Measurements from ENCODE around the gene RANBP10.
"Not testable (repeated sequence)": the region's sequence is repeated elsewhere in the genome, so short reads cannot be mapped to it uniquely, and the experiment has no call there.

Gene RANBP10

DNA sequence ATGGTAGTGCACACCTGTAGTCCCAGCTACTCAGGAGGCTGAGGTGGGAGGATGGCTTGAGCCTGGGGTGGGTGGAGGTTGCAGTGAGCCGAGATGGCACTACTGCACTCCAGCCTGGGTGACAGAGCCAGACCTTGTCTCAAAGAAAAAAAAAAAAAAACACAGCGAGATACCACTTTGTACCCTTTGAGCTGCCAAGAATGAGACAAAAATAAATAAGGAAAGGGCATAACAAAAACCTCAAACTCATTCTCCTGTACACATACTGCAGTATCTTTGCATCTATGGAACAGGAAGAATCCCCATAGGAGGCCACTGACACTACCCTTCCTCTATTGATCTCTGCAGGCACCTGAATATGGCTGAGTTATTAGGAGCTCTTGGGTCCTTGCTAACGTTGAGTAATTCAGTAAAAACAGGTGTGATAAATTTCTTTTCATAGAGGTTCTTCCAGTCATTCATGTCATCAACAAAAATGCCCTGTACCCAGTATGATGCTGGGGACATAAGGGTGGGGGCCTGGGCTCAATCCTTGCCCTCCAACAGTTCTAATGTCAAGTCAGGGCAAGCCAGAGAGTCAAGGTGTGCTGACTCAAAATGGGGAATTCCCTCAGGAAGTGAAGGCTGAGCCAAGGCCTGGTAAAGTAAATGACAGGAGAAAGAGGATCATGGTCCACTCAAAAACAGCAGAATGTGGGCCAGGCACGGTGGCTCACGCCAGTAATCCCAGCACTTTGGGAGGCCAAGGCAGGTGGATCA lies 26.9 kb downstream of the RANBP10 start:
- no peak for DNase-seq

DNA sequence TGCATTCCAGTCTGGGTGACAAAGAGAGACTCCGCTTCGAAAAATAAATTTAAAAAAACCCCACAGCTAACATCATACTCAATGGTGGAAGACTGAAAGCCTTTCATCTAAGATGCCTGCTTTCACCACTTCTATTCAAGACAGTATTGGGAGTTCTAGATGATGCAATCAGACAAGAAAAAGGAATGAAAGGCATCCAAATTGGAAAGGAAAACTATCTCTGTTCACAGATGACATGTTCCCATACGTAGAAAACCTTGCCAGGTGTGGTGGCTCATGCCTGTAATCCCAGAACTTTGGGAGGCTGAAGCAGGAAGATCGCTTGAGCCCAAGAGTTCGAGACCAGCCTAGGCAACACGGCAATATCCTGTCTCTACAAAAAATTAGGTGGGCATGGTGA lies 31.1 kb downstream of the RANBP10 start:
- DNase-seq = no peak

DNA sequence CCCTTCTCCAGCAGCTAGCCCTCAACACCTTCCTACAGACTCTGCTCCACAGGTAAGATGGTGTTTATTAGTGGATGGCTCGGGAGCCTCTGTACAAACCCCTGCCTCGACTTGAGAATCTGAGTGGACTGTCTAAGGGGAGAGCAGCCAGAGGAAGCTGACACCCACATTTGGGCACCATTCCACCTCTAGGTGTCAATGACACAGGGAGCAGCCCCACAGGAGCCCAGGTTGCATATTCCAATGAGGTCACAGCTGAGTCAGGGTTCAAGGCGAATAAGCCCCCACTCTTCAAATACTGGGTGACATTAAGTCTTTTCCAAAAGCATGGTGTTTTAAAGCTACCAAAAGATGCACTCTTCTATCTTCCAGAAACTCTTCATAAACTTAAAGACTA lies 31.9 kb downstream of the RANBP10 start:
- DNase-seq = no peak

DNA sequence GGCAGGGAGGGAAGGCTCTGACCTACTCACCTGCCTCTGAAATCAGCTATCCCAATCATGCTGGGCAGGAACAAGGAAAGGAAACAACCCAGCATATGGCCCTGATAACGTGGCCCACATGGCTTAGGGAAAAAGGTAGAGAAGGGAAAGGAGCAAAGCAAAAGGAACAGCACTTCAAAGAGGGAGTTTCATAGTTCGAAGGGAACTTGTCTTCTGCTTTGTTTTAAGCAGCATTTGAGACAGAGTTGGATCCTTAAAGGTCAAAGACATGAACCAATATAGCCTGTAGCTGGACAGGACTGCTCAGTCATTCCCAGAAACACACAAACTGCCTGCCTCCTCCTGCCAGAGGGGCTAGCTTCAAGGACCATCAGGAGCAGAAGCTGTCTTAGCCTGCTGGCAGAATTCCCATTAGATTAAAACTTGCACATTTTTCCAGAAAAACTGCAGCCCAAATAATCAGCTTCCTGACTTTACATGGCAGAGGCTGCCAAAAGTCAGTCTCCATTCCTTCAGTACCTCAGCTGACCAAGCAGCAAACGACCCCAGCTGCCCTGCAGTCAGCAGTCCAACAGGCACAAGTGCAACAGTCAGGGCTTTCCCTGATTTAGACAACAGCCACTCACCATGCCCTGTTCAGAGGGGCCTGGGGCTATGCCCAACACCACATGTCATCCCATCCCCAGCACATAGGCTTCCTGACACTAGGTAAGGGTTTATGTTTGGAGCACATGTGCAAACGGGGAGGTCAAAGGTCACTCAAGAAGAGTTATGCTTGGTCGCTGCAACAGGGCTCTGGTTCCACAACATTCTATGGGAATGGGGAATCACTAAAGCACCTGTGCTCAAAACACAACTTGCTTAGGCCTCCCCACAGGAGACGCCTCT lies 32.5 kb downstream of the RANBP10 start:
- peak in 1 of 14 donors; percentile 45 for DNase-seq

GRCh38 chr16:67773099-67773498 lies 33.3 kb downstream of the RANBP10 start:
- DNase-seq = peak in 1 of 14 donors; percentile 38

DNA sequence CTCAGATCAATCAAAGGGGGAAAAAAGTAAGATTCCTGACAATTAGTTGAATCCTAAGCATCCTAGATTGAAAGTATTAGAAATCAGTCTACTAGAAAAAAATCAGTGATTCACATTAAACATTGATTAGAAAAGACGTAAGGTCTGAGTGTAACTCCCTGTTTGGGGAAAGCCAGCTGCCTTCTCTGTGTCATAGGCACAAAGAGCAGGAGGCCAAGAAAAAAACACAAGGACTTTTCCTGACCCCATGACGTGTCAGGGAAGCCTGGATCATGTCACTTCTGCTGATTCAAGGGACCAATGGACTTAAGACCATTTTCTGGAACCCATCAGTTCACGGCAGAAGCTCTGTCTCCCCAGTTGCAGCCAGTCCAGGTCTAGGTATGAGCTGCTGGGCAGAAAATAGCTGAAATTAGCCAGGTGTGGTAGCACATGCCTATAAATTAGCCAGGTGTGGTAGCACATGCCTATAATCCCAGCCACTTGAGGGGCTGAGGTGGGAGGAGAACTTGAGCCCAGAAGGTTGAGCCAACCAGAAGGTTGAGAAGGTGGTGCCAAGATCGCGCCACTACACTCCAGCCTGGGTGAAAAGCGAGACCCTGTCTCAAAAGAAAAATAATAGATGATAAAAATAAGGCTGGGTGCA lies 35.9 kb downstream of the RANBP10 start:
- DNase-seq = no peak

- no peak for DNase-seq
Measured at GRCh38 chr16:67767953-67768352, 38.4 kb downstream of the RANBP10 start.

- no peak for DNase-seq
Measured at GRCh38 chr16:67766291-67766690, 40.1 kb downstream of the RANBP10 start.

DNA sequence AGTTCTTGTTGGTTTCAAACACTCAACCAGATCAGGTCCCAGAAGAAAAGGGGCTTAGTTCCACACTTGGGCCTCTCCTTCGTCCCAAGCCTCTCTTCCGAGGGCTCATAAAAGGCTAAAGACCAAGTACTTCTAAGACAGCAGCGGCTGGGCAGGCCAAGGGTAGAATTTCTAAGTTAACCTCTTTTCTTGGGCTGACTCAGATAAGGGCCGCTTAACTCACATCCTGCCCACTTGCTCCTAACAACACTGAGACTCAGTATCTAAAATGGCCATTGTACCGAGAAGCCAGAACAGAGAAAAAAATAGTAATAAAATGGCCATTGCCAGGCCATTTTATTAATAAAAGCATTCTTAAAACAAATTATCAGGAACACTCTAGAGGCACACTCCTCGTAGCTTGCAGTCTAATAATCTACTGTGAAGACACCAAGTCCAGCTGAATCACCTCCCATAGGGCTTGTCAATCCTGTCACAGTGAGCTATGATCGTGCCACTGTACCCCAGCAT lies 42.1 kb downstream of the RANBP10 start:
- DNase-seq = no peak

- no peak for DNase-seq
Measured at GRCh38 chr16:67763066-67763465, 43.3 kb downstream of the RANBP10 start.

DNA sequence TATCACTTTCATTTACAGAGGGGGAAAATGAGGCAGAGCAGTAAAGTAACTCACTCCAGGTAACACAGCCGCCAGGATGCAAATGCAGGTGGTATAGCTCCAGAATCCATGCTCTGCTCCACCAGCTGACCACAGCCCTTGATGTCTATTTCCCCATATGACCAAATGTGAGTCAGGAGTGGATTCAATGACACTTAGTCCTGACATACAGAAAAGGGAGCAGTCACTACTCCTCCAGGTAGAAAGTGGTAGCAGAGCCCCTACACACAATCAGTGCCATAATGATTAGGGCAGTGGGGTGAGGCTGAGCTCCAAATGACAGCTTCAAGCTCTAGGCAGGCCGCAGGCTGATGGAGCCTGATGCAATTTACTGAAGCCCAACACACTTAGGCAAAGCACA lies 44.0 kb downstream of the RANBP10 start:
- DNase-seq = no peak

DNA sequence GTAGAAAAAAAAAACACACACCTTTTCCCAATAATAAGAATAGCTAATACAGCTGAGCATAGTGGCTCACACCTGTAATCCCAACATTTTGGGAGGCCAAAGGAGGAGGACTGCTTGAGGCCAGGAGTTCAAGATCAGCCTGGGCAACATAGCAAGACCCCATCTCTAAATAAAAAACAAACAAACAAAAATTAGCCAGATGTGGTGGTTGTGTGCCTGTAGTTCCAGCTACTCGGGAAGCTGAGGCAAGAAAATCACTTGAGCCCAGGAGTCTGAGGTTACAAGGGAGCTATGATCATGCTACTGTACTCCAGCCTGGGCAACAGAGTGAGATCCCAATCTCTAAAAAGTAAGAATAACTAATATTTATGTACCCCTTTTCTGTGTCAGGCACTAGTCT lies 44.4 kb downstream of the RANBP10 start:
- no peak for DNase-seq

DNA sequence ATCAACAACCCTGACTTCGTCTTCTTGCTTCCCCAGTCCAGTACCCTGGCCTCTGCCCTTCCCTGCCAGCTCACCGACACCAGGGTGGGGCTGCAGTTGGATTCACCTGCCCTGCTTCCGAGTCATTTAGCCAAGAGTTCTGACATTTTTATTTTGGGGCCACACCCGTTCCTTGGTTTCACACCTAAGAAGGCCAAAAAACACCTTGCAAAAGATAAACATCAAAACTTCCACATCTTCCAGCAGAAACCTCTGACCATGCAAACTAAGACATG lies 45.5 kb downstream of the RANBP10 start:
- DNase-seq = no peak

DNA sequence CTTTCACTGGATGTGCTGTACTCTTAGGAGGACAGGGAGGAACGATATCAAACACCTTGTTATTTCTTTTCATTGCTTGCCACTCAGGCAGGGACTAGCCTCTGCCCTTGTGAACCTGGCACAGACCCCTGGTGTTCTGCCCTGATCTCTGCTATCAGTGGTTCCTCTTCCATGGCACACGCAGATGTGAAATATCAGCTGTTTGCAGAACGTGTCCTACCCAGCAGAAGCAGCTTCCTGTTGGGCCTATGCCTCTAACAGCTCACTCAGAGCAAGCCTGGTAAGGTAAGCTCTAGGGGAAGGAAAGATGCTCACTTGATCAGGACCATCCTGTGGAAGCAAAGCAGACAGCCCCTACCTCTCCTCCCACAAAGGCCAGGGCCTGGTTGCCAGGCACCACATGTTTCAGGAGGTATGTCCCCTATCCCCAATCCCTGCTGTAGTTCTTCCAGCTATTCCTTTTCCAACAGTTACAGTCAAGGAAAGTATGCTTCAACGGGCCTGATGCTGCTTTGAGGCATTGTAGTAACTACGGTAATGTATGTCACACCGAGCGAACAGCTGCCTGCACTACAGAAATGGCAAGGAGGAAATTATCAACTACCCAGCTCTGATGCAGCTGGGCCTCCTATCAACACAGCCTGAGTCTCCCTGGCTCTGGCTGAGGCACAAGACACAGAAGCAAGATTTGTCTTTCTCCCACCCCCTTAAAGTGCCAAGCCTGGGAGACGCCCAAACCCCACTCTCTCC lies 46.0 kb downstream of the RANBP10 start:
- DNase-seq = no peak

GRCh38 chr16:67758966-67759365 lies 47.4 kb downstream of the RANBP10 start:
- no peak for DNase-seq

DNA sequence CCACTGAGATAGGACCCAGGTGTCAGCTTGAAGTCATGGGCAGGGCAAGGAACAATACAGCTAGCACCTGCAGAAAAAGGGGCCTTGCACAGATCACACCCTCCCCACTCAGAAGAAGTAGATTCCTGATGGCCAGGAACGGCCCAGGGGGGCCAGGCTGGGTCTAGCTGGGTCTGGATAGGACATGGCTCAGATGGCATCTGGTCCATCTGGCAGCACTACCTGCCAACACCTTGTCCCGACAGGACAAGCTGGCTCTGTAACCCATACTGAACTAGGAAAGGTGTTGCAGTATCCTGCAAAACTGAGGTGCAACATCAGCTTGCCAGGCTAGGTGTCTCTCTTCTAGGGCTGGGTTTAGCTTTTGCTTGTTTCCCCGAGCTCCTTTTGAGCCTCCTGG lies 48.4 kb downstream of the RANBP10 start:
- peak in 1 of 14 donors; percentile 87 for DNase-seq

DNA sequence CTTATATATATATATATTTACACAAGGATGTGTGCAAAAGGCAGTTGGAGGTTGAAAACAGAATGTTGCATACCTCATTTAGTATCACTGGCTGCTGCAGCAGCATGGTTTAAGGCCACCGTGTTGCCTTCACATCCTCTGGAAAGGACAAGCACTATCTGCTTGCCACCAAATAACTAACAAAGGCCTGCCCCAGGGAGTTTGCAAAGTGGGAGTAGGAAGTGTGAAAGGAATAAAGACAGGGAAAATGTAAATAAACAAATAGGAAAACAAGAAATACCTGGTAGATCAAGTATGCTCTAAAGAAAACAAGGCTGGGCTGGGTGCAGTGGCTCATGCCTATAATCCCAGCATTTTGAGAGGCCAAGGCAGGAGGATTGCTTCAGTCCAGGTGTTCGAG lies 53.7 kb downstream of the RANBP10 start:
- DNase-seq = no peak

DNA sequence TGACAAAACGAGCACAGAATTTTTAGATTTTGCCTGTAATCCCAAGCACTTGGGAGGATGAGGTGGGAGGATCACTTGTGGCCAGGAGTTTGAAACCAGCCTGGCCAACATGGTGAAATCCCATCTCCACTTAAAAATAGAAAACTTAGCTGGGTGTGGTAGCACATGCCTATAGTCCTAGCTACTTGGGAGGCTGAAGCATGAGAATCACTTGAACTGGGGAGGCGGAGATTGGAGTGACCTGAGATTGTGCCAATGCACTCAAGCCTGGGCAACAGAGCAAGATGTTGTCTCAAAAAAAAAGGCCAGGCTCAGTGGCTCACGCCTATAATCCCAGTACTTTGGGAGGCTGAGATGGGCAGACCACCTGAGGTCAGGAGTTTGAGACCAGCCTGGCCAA lies 55.0 kb downstream of the RANBP10 start:
- DNase-seq = not testable (repeated sequence)

GRCh38 chr16:67750466-67750865 lies 55.9 kb downstream of the RANBP10 start:
- DNase-seq = no peak

GRCh38 chr16:67749436-67750078 lies 56.8 kb downstream of the RANBP10 start:
- no peak for DNase-seq

DNA sequence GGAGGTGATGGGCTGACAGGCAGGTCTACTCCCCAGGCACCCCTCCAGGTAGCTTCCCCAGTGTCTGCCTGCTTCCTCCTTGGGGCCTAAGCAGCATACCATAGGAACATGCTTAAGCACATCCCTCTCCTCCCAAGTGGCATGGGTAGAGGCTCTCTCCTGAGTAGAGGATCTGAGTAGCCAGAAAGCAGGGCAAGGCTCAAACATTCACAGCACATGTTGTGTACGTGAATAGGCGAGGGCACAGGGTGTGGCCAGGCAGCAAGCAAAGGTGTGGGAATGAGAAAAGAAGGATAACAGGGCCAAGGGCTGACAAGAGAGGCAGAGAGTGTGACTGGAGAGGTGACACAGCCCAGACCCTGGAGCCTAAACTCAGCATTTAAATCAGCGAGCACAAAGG lies 57.5 kb downstream of the RANBP10 start:
- no peak for DNase-seq

DNA sequence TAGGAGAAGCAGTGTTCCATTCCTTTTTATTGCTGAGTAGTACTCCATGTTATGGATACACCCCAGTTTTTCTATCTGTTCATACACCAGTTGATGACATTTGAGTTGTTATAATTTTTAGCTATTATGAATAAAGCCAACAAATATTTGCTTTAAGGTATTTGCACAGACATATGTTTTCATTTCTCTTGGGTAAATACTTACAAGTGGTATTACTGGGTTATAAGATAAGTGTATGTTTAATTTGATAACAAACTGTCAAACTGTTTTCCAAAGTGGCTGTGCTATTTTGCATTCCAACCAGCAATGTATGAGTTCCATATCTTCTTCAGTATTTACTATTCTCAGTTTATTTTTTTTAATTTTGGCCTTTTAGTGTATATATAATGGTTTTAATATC lies 59.5 kb downstream of the RANBP10 start:
- DNase-seq = no peak

All from C1 segment of cervical spinal cord (tissue), 14 donors.